Memory B cell (primary cell): ENCODE measurements around the gene LRMDA.

ENCODE experiments used
- ATAC-seq: fragments of 150-1000 bp; cut with Tn5 transposase; 2 replicates; pipeline ENCODE4 v1.10.0; 2021; ENCODE audit warnings: low read depth, mild to moderate bottlenecking, moderate library complexity
- DNase-seq, 2 donors: peaks; one replicate each; pipeline ENCODE4 v3.0.0; 2022; ENCODE audit warnings: low spot score in 2 of 2
- H3K27ac Mint-ChIP-seq: one replicate; pipeline ENCODE4 v1.8.0; 2022; ENCODE audit warnings: mild to moderate bottlenecking, moderate library complexity, mixed read lengths
- H3K27me3 Mint-ChIP-seq: one replicate; pipeline ENCODE4 v1.8.0; 2022; ENCODE audit warnings: mixed read lengths
- H3K36me3 Mint-ChIP-seq: one replicate; pipeline ENCODE4 v1.8.0; 2022; ENCODE audit warnings: mild to moderate bottlenecking, mixed read lengths
- H3K4me1 Mint-ChIP-seq: one replicate; pipeline ENCODE4 v1.8.0; 2022; ENCODE audit warnings: mixed read lengths
- H3K4me3 Mint-ChIP-seq: one replicate; pipeline ENCODE4 v1.8.0; 2022; ENCODE audit warnings: mild to moderate bottlenecking, moderate library complexity, mixed read lengths
- H3K9me3 Mint-ChIP-seq: one replicate; pipeline ENCODE4 v1.8.0; 2022; ENCODE audit warnings: mixed read lengths

LRMDA gene

DNA sequence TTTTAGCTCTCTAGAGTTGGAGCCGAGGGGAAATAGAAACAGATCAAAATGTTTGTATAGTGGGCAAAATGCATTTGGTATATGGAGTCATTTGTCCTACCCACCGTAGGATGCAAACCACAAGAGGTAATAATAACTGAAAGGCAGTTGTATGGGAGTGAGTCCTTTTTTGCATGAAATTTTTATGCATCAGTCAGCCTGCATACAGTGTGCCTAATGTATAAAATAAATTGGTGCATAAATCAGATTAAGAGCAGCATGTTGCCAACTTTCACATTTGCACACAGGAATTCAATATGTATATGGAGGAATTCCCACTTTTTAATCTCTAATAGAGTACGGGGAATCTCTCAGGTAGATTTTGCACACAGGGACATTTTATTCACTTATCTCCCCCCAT lies 262.8 kb downstream of the LRMDA start:
- H3K9me3 Mint-ChIP-seq, result peaks cover 2% of the 10 kb centered on the region
- no peaks in the 10 kb centered on the region for H3K4me1 Mint-ChIP-seq
- no peak overlapping the region for H3K4me3 Mint-ChIP-seq
- ATAC-seq, result no peak
- H3K27me3 Mint-ChIP-seq, result peaks cover 5% of the 10 kb centered on the region
- DNase-seq, result no peak
- no peaks in the 10 kb centered on the region for H3K36me3 Mint-ChIP-seq
- no peak overlapping the region for H3K27ac Mint-ChIP-seq

DNA sequence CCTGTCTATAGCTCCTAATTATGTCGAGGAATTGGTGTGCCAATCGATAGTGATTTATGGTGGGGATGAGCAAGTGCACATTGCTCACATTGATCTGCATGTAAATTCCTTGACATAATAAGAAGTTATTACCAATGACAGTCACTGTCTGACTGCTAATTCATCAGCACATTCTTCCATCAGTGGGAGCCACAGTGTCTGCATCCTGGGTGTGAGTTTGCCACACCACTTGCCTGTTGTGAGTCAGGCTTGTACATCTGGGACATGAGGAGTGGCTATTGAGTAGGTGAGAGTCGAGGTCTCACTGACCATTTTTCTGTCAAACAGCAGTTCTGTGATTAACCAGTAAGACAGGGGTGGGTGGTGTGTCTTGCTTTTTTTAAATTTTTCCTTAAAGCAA lies 263.4 kb downstream of the LRMDA start:
- H3K4me3 Mint-ChIP-seq, result no peak overlapping the region
- H3K27ac Mint-ChIP-seq, result no peak overlapping the region
- H3K4me1 Mint-ChIP-seq, result no peaks in the 10 kb centered on the region
- no peaks in the 10 kb centered on the region for H3K36me3 Mint-ChIP-seq
- no peak for ATAC-seq
- H3K9me3 Mint-ChIP-seq, result peaks cover 5% of the 10 kb centered on the region
- H3K27me3 Mint-ChIP-seq, result peaks cover 5% of the 10 kb centered on the region
- DNase-seq, result no peak

DNA sequence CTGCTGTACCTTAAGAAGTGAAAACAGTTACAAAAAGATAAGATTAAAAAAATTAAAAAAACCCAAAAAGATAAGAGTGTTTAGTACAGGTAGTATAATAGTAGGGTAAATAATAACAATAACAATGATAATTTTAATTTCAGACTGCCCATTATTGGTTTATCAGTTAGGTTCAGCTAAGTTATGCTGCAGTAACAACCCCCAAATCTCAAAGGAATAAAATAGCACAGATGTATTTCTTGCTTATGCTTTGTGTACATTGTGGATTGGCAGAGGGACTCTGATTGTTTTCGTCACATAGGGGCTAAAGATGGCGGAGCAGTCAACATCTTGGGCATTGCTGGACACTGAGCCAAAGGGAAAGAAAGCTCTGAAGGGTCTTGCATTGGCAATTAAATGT lies 264.6 kb downstream of the LRMDA start:
- H3K9me3 Mint-ChIP-seq, result peaks cover 5% of the 10 kb centered on the region
- DNase-seq (no peak), ATAC-seq (no peak)
- no peak overlapping the region for H3K4me3 Mint-ChIP-seq
- H3K4me1 Mint-ChIP-seq, result no peaks in the 10 kb centered on the region
- H3K36me3 Mint-ChIP-seq, result no peaks in the 10 kb centered on the region
- peaks cover 5% of the 10 kb centered on the region for H3K27me3 Mint-ChIP-seq
- H3K27ac Mint-ChIP-seq, result no peak overlapping the region

DNA sequence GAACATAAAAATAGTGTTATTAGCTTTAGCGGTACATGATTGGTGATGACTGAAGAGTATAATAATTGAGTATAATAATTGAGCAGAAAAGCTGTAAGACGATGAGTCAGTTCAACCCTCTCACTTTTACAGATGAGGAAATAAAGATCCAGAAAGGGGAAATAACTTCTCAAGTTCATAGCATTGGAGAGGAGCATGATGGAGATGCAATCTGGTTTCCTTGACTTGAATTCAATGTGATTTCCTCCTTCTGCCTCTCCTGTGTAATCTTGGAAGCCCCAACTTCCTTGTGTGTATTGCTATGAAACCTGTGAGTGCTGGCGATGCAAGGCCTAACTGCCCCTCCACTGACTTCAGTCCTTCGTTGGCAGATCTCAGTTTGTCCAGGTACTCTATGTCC lies 265.1 kb downstream of the LRMDA start:
- no peak for ATAC-seq
- H3K9me3 Mint-ChIP-seq, result peaks cover 5% of the 10 kb centered on the region
- H3K4me1 Mint-ChIP-seq, result no peaks in the 10 kb centered on the region
- no peak for DNase-seq
- no peaks in the 10 kb centered on the region for H3K36me3 Mint-ChIP-seq
- H3K4me3 Mint-ChIP-seq, result no peak overlapping the region
- no peak overlapping the region for H3K27ac Mint-ChIP-seq
- peaks cover 5% of the 10 kb centered on the region for H3K27me3 Mint-ChIP-seq

DNA sequence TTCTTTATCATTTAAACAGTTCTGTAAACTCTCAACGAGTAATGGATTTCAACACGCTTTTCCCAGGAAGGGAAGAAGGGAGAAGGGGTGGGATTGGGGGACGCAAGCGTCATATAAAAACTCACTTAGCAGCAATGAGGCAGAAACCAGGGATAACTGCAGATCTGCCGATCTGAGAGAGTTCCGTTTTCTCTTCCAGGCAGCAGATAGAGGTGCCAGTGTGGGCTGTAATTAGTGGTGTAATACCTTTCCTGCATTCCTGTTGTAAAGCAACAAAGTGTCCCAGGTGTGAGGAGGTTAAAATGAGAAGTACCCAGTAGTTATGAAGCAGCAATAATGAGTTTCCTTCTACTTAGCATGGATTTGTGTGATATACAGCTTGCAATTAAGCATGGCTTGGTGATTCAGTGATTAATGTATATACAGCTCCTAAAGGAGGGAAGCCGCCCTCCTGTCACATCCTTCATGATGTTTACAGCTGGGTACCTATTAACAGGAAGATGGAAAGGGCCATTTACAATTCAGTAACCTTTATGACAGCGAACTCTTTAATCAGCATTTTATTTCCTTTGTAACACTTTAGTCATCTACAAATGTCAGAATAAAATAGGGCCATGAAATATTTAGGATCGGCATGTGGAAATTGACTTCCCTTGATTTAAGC lies 271.9 kb downstream of the LRMDA start:
- Mint-ChIP-seq H3K4me1 (no peaks in the 10 kb centered on the region), H3K4me3 (no peak overlapping the region), H3K27me3 (peaks cover 6% of the 10 kb centered on the region), H3K36me3 (no peaks in the 10 kb centered on the region), H3K9me3 (peaks cover 3% of the 10 kb centered on the region), H3K27ac (no peak overlapping the region)
- ATAC-seq (no peak), DNase-seq (no peak)

DNA sequence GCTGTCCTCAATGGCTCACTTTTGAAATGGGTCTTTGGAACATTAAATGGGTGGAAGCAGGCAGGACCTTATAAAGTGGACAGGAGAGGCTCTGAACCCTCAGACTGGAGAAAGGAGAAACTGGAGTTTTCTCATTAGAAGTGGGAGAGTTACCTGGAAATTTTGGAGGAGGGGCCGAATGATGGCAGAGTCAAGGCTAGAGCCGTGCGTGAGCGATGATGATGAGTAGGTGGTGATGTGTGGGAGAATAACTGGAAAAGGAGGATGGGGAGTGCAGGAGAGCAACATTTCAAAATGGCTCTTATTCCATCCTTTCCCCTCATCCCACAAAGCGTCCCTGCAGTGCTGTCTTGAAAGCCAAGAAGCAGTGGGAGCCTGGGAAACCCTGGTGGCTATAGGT lies 274.0 kb downstream of the LRMDA start:
- no peak overlapping the region for H3K27ac Mint-ChIP-seq
- H3K36me3 Mint-ChIP-seq, result no peaks in the 10 kb centered on the region
- H3K4me1 Mint-ChIP-seq, result peaks cover 3% of the 10 kb centered on the region
- H3K9me3 Mint-ChIP-seq, result no peaks in the 10 kb centered on the region
- DNase-seq, result no peak
- no peak for ATAC-seq
- no peak overlapping the region for H3K4me3 Mint-ChIP-seq
- peaks cover 11% of the 10 kb centered on the region for H3K27me3 Mint-ChIP-seq

DNA sequence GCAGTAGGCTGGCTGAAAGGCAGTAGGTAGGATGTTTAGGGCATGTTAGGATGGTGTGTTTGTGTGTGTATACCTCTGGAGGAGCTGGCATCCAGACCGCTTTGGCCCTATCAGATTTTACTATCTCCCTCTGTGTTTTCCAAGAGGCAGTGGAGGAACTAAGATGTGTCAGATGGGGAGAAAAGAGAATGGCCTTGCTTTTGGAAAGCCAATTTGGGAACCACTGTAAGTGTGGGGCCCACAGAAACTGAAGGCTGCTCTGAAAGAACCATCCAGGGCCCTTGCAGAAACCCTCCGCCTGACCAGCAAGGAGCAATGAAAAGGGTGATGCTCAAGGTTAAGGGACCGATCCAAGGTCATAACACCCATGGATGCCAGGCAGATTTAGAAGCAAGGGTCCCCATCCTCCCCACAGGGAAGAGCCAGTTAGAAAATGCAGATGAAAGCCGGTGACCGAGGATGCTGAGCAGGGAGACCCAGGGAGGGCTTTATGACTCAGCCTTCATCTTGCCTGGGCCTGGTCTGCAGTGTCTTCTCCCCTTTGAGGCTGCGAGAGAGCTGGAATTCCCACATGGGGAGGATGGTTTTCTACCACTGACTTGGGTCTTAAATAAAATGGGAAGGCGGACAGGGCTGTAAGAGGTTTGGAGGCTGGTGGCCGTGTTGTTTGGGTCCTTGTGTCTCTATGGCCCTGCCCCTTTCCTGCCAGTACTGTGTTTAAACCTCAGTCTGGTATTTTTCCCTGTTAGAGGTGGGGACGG lies 275.8 kb downstream of the LRMDA start:
- Mint-ChIP-seq H3K4me3 (no peak overlapping the region), H3K4me1 (peaks cover 3% of the 10 kb centered on the region), H3K27ac (no peak overlapping the region), H3K36me3 (no peaks in the 10 kb centered on the region), H3K27me3 (peaks cover 8% of the 10 kb centered on the region), H3K9me3 (no peaks in the 10 kb centered on the region)
- ATAC-seq, result no peak
- DNase-seq, result no peak

DNA sequence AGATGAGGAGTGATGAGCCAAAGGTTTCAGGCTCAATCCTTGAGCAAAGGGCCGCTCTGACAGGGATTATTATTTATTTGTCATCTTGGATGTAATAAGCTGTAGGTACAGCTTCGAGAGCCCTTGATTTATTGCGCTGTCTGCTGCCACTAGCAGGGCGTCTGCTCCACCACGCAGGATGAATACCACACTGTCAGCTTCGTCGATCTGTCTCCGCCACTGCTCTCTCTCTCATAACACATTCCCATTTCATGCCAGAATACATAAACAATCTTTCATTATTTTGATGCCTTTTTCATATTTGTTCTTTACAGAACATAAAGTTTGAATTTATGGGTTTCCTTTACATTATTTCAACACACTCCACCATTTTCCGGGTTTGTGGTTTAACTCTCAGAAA lies 276.6 kb downstream of the LRMDA start:
- no peaks in the 10 kb centered on the region for H3K9me3 Mint-ChIP-seq
- DNase-seq, result no peak
- H3K4me3 Mint-ChIP-seq, result no peak overlapping the region
- no peak overlapping the region for H3K27ac Mint-ChIP-seq
- H3K4me1 Mint-ChIP-seq, result peaks cover 3% of the 10 kb centered on the region
- no peaks in the 10 kb centered on the region for H3K36me3 Mint-ChIP-seq
- H3K27me3 Mint-ChIP-seq, result peaks cover 8% of the 10 kb centered on the region
- no peak for ATAC-seq

DNA sequence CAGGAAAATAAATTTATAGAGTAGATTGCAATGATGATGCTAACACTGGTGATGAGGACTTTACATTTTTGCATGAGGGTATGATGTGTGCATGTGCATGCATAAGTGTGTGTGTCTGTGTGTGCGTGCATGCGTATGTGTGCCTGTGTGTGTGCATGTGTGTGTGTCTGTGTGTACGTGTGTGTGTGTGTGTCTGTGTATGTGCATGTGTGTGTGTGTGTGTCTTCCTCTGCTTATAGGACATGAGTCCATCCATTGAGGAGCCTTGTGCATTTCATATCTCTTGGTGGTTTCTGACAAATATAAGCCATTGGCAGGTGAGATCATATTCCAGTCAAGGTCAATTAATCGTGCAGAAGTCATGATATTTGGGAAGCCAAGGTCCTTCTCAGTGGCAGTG lies 277.8 kb downstream of the LRMDA start:
- peaks cover 3% of the 10 kb centered on the region for H3K4me1 Mint-ChIP-seq
- no peak overlapping the region for H3K4me3 Mint-ChIP-seq
- no peak overlapping the region for H3K27ac Mint-ChIP-seq
- DNase-seq (no peak), ATAC-seq (no peak)
- H3K36me3 Mint-ChIP-seq, result no peaks in the 10 kb centered on the region
- peaks cover 8% of the 10 kb centered on the region for H3K27me3 Mint-ChIP-seq
- no peaks in the 10 kb centered on the region for H3K9me3 Mint-ChIP-seq

DNA sequence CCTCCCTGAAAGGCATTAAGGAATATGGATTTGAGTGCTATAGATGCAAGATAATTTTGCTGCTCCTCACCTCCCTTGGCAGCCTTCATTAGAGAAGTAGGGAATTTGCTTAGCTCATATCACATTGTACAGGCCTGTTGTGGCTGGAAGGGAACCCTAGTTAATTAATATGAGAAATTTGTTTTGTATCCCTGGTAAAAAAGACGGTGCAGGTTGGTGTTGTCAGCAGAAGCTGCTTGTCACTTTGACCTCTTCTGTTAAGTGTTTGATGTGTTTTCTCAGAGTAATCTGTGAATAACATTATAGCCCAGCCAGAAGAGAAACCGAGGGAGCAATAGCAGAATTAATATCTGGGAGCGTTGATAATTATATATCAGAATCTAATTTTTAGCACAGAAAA lies 278.4 kb downstream of the LRMDA start:
- ATAC-seq (no peak), DNase-seq (no peak)
- peaks cover 1% of the 10 kb centered on the region for H3K9me3 Mint-ChIP-seq
- H3K4me3 Mint-ChIP-seq, result no peak overlapping the region
- peaks cover 10% of the 10 kb centered on the region for H3K27me3 Mint-ChIP-seq
- H3K36me3 Mint-ChIP-seq, result no peaks in the 10 kb centered on the region
- H3K4me1 Mint-ChIP-seq, result peaks cover 3% of the 10 kb centered on the region
- no peak overlapping the region for H3K27ac Mint-ChIP-seq

DNA sequence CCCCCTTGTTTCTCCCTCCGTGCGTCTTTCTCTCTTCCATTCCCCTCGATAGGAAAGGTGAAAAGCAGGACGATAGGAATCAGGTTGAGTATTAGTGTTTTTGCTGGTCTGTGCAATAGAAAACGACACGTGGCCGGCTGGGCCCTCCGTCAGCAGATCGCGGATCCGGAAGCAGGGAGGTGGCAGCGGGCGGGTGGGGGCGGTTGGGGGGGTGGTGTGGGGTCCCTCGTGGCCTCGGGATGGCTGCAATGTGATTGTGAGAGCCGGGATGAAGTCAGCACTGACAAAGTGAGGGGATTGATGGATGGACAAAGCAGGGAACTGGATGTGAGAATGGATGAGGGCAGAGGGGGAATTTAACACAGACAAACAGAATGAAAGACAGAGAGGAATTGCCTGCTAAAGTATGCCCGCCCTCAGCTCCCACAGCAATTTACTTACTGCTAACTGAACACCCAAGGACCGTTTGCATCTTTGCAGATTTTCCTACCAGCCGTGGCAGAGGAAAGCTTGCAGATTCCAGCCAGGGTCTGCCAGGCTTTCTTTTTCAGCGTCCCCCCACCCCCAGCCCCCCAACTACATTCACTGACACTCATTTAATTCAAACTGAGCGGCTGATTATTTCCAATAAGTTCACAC lies 280.9 kb downstream of the LRMDA start:
- Mint-ChIP-seq H3K36me3 (no peaks in the 10 kb centered on the region), H3K9me3 (peaks cover 1% of the 10 kb centered on the region), H3K4me3 (no peak overlapping the region), H3K4me1 (peaks cover 3% of the 10 kb centered on the region), H3K27ac (no peak overlapping the region), H3K27me3 (peaks cover 10% of the 10 kb centered on the region)
- DNase-seq, result no peak
- no peak for ATAC-seq

DNA sequence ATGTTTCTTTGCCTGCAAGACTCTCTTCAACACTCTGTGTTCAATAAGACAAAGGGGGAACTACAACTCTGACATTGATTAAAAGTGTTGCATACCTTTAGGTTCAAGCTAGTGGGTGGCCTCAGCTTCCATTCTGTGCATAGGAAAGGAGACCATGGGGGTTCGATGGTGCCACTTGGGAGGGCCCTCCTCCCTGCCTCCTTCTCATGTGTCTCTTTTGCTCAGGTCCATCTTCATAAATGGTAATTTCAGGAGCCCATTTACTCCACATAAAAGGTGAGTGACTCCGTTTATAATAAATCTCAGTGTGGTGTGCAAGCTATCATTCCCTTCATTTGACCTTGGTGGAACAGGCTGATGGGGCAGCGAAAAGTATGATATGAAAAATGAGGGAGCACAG lies 285.1 kb downstream of the LRMDA start:
- Mint-ChIP-seq H3K9me3 (peaks cover 1% of the 10 kb centered on the region), H3K4me1 (no peaks in the 10 kb centered on the region), H3K27ac (no peak overlapping the region), H3K4me3 (no peak overlapping the region), H3K36me3 (no peaks in the 10 kb centered on the region), H3K27me3 (peaks cover 6% of the 10 kb centered on the region)
- ATAC-seq (no peak), DNase-seq (no peak)

DNA sequence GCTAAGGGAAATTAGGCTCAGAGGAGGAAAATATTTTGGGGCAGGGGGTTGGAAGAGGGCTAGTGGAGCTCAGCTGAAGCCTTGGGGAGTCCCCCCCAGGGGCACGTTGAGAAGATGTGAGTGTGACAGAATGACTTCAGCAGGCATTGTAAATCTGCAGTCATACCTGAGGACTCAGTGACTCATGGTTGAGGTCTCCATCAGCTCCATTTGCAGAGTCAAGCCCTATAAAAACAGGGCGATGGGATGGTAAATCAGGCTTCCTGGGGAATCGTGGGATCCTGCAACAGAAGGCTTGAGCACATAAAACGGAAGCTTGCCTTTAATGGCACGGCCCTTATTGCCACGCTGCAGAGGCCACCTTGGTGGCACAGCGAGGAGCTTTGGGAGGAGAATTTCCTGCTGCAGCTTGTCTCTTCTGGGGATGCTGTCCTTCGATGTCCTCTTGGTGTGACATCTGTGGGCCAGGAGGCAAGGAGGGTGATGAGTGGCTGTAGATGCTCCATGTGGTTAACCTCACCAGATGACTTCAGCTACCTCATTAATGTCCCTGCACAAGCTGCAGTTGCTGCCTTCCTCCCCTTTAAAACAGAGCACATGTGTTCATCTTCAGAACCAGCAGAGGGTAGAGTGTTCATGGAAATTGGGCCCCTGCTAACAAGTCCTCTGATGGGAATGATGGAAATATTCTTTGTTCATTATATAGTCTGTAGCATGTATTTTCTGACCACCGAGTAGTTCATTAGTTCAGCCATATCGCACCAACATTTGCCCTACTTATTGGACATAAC lies 285.9 kb downstream of the LRMDA start:
- H3K36me3 Mint-ChIP-seq, result no peaks in the 10 kb centered on the region
- peaks cover 5% of the 10 kb centered on the region for H3K27me3 Mint-ChIP-seq
- no peak for ATAC-seq
- DNase-seq, result no peak
- H3K4me3 Mint-ChIP-seq, result no peak overlapping the region
- no peak overlapping the region for H3K27ac Mint-ChIP-seq
- no peaks in the 10 kb centered on the region for H3K4me1 Mint-ChIP-seq
- H3K9me3 Mint-ChIP-seq, result peaks cover 1% of the 10 kb centered on the region

DNA sequence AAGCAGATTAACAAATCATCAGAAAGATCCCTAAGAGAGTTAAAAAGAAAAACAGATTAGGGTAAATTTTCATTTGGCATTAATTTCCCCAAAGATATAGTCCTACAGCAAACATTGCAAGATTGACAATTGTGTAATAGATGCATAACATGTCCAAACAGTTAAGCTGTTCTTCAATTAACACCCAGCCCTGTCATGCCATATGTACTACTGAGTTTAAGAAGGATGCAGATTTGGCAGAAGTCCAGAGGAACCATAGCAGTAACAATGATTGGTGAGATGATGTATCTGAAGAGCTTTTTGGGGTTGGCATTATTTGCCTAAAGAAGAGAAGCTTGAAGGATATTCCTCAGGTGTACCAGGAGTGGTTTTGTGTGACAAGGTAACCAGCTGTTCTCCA lies 287.6 kb downstream of the LRMDA start:
- no peaks in the 10 kb centered on the region for H3K36me3 Mint-ChIP-seq
- H3K4me1 Mint-ChIP-seq, result no peaks in the 10 kb centered on the region
- peaks cover 4% of the 10 kb centered on the region for H3K27me3 Mint-ChIP-seq
- DNase-seq, result no peak
- ATAC-seq, result no peak
- H3K27ac Mint-ChIP-seq, result no peak overlapping the region
- peaks cover 1% of the 10 kb centered on the region for H3K9me3 Mint-ChIP-seq
- H3K4me3 Mint-ChIP-seq, result no peak overlapping the region
